HepG2 (cell line): ENCODE data around the gene CSF1R. TPM values are rescaled to one million over a fixed set of nuclear protein-coding genes. Genes with fewer than 3 reads are reported as not detected.

Experiments
- ATAC-seq: fragments of 200-7000 bp; cut with Tn5 transposase; 3 replicates; pipeline ENCODE4 v1.9.1; 2020; ENCODE audit warnings: mild to moderate bottlenecking, moderate library complexity
- BruUV-seq: library from RNA; stranded (reverse); fragments of 400-500 nt; replicated peaks from 2 replicates; lab custom pipeline; 2021; lab: Mats Ljungman, UMichigan
- CTCF ChIA-PET: fragments of 300-600 bp; formaldehyde crosslinking; extraction: SDS; loops from one replicate; lab custom pipeline; 2021; ENCODE audit warnings: low total read pairs, inconsistent platforms, low intra/inter-chr PET ratio; lab: Yijun Ruan, JAX
- POLR2A ChIA-PET: fragments of 350-600 bp; sonication (Branson Sonifier 250); formaldehyde crosslinking; loops from one replicate; lab custom pipeline; 2020; ENCODE audit warnings: antibody characterized with exemption, inconsistent platforms; lab: Yijun Ruan, JAX
- DNase-seq: peaks from one replicate; pipeline ENCODE4 v3.0.0-alpha.2; 2015; ENCODE audit warnings: low spot score
- FAIRE-seq: peaks from 3 replicates; lab custom pipeline; 2011; peaks lifted over from hg19 to GRCh38; lab: Jason Lieb, UNC
- H2AFZ ChIP-seq: one replicate; pipeline ENCODE4 v1.6.1; 2011; ENCODE audit warnings: low read length, inconsistent platforms
- H3K27ac ChIP-seq: fragments of 300-600 bp; 3 replicates; pipeline ENCODE4 v1.8.0; 2011; ENCODE audit warnings: mixed run types, mild to moderate bottlenecking, mixed read lengths, low read length, inconsistent platforms; ENCODE audit not compliant: insufficient read depth; ENCODE audit errors: extremely low read length
- H3K27me3 ChIP-seq, 2 experiments: fragments of 200-600 bp in 1 of 2; 2 replicates in 1 of 2; 3 replicates in 1 of 2; pipeline versions ENCODE4 v1.6.0 to v1.8.0; 2011; ENCODE audit warnings: low read length in 2 of 2, mild to moderate bottlenecking in 2 of 2, moderate library complexity in 2 of 2, inconsistent platforms in 1 of 2; ENCODE audit not compliant: insufficient read depth in 2 of 2, control insufficient read depth in 1 of 2
- H3K36me3 ChIP-seq, 2 experiments: fragments of 200-600 bp in 1 of 2; replicated peaks in 1 of 2; 2 replicates in 1 of 2; 3 replicates in 1 of 2; pipeline versions ENCODE4 v1.5.1 to v1.8.0; 2011; ENCODE audit warnings: low read length in 2 of 2, inconsistent platforms in 1 of 2; ENCODE audit not compliant: insufficient read depth in 2 of 2, control insufficient read depth in 1 of 2
- H3K4me1 ChIP-seq: 2 replicates; pipeline ENCODE4 v1.5.1; 2012; ENCODE audit warnings: low read length, inconsistent platforms; ENCODE audit not compliant: insufficient read depth
- H3K4me2 ChIP-seq: 2 replicates; pipeline ENCODE4 v1.6.0; 2011; ENCODE audit warnings: low read depth, low read length, inconsistent platforms
- H3K4me3 ChIP-seq, 3 experiments: fragments of 200-600 bp in 1 of 3; sonication (generic), shearing (Covaris generic) in 1 of 3; replicated peaks in 1 of 3; 2 replicates each; pipeline ENCODE4 v1.5.1; 2011 to 2016; ENCODE audit warnings: low read length in 3 of 3, inconsistent platforms in 2 of 3, low read depth in 2 of 3, mild to moderate bottlenecking in 2 of 3, control low read depth in 1 of 3, mixed read lengths in 1 of 3; ENCODE audit not compliant: insufficient read depth in 1 of 3
- H3K79me2 ChIP-seq: one replicate; pipeline ENCODE4 v1.6.1; 2011; ENCODE audit warnings: low read length, inconsistent platforms; ENCODE audit not compliant: insufficient read depth
- H3K9ac ChIP-seq: 2 replicates; pipeline ENCODE4 v1.6.0; 2011; ENCODE audit warnings: mild to moderate bottlenecking, low read depth, low read length, inconsistent platforms; ENCODE audit not compliant: insufficient read depth
- H3K9me3 ChIP-seq: 2 replicates; pipeline ENCODE4 v1.5.1; 2012; ENCODE audit warnings: mild to moderate bottlenecking, low read length
- H4K20me1 ChIP-seq: 2 replicates; pipeline ENCODE4 v1.6.0; 2011; ENCODE audit warnings: inconsistent platforms, mild to moderate bottlenecking, low read length, moderate library complexity; ENCODE audit not compliant: insufficient read depth
- MAFK ChIP-seq, 2 experiments: IDR thresholded peaks in 1 of 2; conservative IDR thresholded peaks in 1 of 2; 2 replicates each; pipeline ENCODE4 v1.6.1; 2011; ENCODE audit warnings: improper control_type of control experiment in 2 of 2, low read length in 2 of 2
- NFATC3 ChIP-seq: sonication (generic); formaldehyde crosslinking; IDR thresholded peaks from 2 replicates; pipeline ENCODE4 v1.5.1; 2020; ENCODE audit warnings: mild to moderate bottlenecking, missing genetic modification reagents
- NPAS2 ChIP-seq: sonication (generic); formaldehyde crosslinking; IDR thresholded peaks from 2 replicates; pipeline ENCODE4 v1.8.0; 2022; ENCODE audit warnings: mild to moderate bottlenecking, missing genetic modification reagents, borderline replicate concordance
- ZBTB43 ChIP-seq: sonication (generic); formaldehyde crosslinking; conservative IDR thresholded peaks from 2 replicates; pipeline ENCODE4 v1.4.0; 2020; ENCODE audit warnings: missing genetic modification reagents
- ZIK1 ChIP-seq: sonication (generic); formaldehyde crosslinking; IDR thresholded peaks from 2 replicates; pipeline ENCODE4 v1.5.0; 2020; ENCODE audit warnings: mild to moderate bottlenecking, low read depth, missing genetic modification reagents, borderline replicate concordance
- ZNF142 ChIP-seq: sonication (generic); formaldehyde crosslinking; IDR thresholded peaks from 2 replicates; pipeline ENCODE4 v1.4.0; 2020; ENCODE audit warnings: missing genetic modification reagents
- ZNF576 ChIP-seq: sonication (generic); formaldehyde crosslinking; IDR thresholded peaks from 2 replicates; pipeline ENCODE4 v1.4.0; 2020; ENCODE audit warnings: mild to moderate bottlenecking, missing genetic modification reagents
- ZNF629 ChIP-seq: sonication (generic); formaldehyde crosslinking; conservative IDR thresholded peaks from 2 replicates; pipeline ENCODE4 v1.5.0; 2020; ENCODE audit warnings: missing genetic modification reagents
- WGBS: methylation state at CpG from one replicate; pipeline ENCODE4 v1.1.6; 2017; ENCODE audit warnings: low lambda C conversion rate; 5-methylcytosine and 5-hydroxymethylcytosine counted together
- in situ Hi-C: cut with HindIII; loops from 2 replicates; pipeline ENCODE4 v1.10.0; 2017; ENCODE audit warnings: low pct_unique_long_range_greater_than_20kb; ENCODE audit not compliant: extremely low pct_ligation_motif_present
- intact Hi-C: fragments of 100-400 bp; cut with micrococcal nuclease; formaldehyde crosslinking; loops from one replicate; pipeline ENCODE4 v1.10.0; 2022; ENCODE audit not compliant: unreplicated experiment
- polyA plus RNA-seq, 8 experiments: library from polyadenylated mRNA; depleted of rRNA in 3 of 8; stranded (reverse) in 7 of 8; unstranded in 1 of 8; fragments of >200 nt; fragmentation: Illumina TruSeq in 4 of 8; extraction: Trizol in 4 of 8; gene quantifications; 2 replicates each; pipeline versions ENCODE4 v1.2.1 to v1.2.3, GENCODE V29; 2011 to 2016; ENCODE audit warnings: low read depth in 4 of 8, missing spikeins in 1 of 8, mixed read lengths in 1 of 8; ENCODE audit not compliant: insufficient read depth in 1 of 8
- total RNA-seq, 5 experiments: library from RNA; depleted of rRNA; stranded (reverse); fragments of >200 nt; fragmentation: Illumina TruSeq; extraction: Trizol; gene quantifications; 2 replicates each; pipeline ENCODE4 v1.2.3, GENCODE V29; 2016; ENCODE audit warnings: low read depth in 1 of 5

Gene CSF1R
- total and polyA plus RNA-seq, 2 of the 13 experiments (the other 11 are each of a cell fraction or from before 2014, with no cell fraction given): 0.01 TPM; not detected in 1

- H3K9me3 ChIP-seq: no peaks in the 10 kb centered on the region
- no peak for DNase-seq
- peaks cover 33 to 94% of the 10 kb centered on the region in 2 experiments for H3K36me3 ChIP-seq
- FAIRE-seq: no peak
- intact Hi-C loops (no loop called here), in situ Hi-C loops (no loop called here)
- no peaks in the 10 kb centered on the region for H3K79me2 ChIP-seq
- no peak for ATAC-seq
- H3K4me1 ChIP-seq: no peaks in the 10 kb centered on the region
- no peak overlapping the region for H3K27ac ChIP-seq
- no peak overlapping the region for H3K4me2 ChIP-seq
- 96% methylated on average over 6 of the region's 7 CpGs for WGBS
- no TSS peak for BruUV-seq
- H3K27me3 ChIP-seq: no peaks in the 10 kb centered on the region
- no peak overlapping the region for H3K4me3 ChIP-seq
- TF ChIP-seq NFATC3 (no peak), MAFK (conservative IDR thresholded peaks at IDR 0.05 in 1 of 2, IDR thresholded peaks at IDR 0.05 in 1 of 2; ENCODE audit: low read length in 2 of 2) (peak; percentile 24 to 44; a peak in 3 of 4 replicates)
- TF ChIP-seq, all 625 proteins: peak for 1
- ChIA-PET POLR2A (interaction anchor here (0.6 to 1.3 kb wide), 2 partner anchors 9 to 12 kb away, joined by 3 read pairs; no protein-coding TSS in a partner anchor), CTCF (no interaction called here)
- H3K9ac ChIP-seq: no peak overlapping the region
- H4K20me1 ChIP-seq: no peaks in the 10 kb centered on the region
- H2AFZ ChIP-seq: no peak overlapping the region
Measured at GRCh38 chr5:150035139-150035895, 51.0 kb downstream of the CSF1R start.

GRCh38 chr5:150034662-150035061 is 51.7 kb downstream of the CSF1R start:
- H3K9me3 ChIP-seq: no peaks in the 10 kb centered on the region
- no peaks in the 10 kb centered on the region for H3K79me2 ChIP-seq
- H3K27me3 ChIP-seq: no peaks in the 10 kb centered on the region
- no peaks in the 10 kb centered on the region for H4K20me1 ChIP-seq
- DNase-seq (no peak), FAIRE-seq (no peak), ATAC-seq (no peak)
- intact Hi-C loops: no loop called here
- no TSS peak for BruUV-seq
- H3K4me2 ChIP-seq: no peak overlapping the region
- H3K4me1 ChIP-seq: no peaks in the 10 kb centered on the region
- peaks cover 34 to 91% of the 10 kb centered on the region in 2 experiments for H3K36me3 ChIP-seq
- ChIA-PET POLR2A (interaction anchor here (1.3 kb wide), 1 partner anchor 9 kb away, joined by 3 read pairs; no protein-coding TSS in a partner anchor), CTCF (no interaction called here)
- H3K9ac ChIP-seq: no peak overlapping the region
- 100% methylated on average over 4 of the region's 4 CpGs for WGBS
- H2AFZ ChIP-seq: no peak overlapping the region
- in situ Hi-C loops: no loop called here
- H3K27ac ChIP-seq: no peak overlapping the region
- no peak overlapping the region for H3K4me3 ChIP-seq
- no peak for TF ChIP-seq ZNF576 (CRISPR knock-in tag)
- TF ChIP-seq ZNF142 (CRISPR knock-in tag): no peak
- TF ChIP-seq ZBTB43 (CRISPR knock-in tag): no peak
- TF ChIP-seq ZIK1: no peak
- no peak for TF ChIP-seq NPAS2 (CRISPR knock-in tag)
- TF ChIP-seq ZNF629 (CRISPR knock-in tag): no peak
